ENCODE data around the gene COL1A1.

The COL1A1 gene

DNA sequence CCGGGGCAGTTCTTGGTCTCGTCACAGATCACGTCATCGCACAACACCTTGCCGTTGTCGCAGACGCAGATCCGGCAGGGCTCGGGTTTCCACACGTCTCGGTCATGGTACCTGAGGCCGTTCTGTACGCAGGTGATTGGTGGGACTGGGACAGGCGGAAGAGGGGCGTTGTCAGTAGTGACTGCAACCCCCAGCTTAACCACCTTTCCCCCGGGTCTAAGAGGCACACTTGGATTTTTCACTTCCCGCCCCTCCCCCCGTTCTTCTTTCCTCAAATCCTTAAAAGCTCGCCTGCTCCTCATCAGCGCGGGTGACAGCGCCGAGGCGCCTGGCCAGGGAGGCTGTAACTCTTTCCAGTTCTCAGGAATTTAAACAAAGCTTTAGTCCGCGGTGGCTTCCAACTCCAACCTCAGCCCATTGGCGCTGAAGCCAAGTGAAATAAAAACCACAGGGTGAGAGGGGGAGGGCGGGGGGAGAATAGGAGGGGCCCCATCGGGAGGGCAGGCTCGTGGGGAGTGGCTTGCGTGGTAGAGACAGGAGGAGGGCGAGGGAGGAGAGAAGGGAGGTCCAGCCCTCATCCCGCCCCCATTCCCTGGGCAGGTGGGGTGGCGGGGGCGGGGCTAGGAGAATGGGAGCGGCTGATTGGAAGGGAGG is 1.5 kb downstream of the COL1A1 start:
- peak; percentile 39 for DNase-seq (ENCODE audit: low read depth)

DNA sequence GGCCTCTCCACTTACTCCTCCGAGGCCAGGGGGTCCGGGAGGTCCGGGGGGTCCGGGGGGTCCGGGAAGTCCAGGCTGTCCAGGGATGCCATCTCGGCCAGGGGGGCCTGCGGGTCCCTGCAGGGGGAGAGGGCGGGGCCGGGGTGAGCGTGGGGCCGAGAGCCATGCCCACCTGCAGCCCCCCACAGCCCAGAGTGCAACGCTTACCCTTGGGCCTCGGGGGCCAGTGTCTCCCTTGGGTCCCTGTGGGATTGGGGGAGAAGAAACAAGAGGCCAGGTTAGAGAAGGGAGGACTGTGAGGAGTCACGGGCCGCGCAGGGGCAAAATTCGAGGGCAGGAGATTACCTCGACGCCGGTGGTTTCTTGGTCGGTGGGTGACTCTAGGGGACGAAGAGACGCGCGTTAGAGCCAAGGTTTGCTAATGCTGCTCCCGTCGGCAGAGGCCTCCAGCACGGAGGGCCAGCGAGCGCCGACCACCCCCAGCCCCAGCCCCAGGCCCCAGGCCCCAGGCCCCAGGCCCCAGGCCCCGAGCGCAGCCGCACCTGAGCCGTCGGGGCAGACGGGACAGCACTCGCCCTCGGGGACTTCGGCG is 2.1 kb downstream of the COL1A1 start:
- no peak for DNase-seq (ENCODE audit: low read depth)

DNA sequence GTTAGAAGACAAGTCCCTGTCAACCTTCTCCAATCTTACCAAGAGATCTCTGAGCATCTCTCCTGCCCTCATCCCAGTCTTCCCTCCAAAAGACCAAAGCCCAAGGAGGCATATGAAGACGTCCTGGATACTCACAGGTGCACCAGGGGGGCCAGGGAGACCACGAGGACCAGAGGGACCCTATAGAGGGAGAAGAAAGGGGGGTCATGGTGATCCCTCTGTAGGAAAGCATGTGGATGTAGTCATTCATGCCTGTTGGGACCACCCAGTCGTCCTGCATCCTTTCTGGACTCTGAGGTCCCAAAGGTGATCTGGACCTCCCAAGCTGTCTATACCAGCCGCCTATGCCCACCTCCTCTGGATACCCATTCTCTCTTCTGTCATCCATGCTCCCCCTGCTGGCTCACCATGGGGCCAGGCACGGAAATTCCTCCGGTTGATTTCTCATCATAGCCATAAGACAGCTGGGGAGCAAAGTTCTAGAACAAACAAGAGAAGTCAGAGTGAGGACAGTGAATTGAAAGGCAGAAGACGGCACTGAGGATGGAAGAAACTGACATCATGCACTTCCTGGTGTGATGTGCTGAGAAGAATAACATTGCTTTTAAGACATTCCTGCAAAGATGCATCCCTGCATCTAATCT is 3.3 kb downstream of the COL1A1 start:
- peak; percentile 20 for DNase-seq (ENCODE audit: low read depth)

DNA sequence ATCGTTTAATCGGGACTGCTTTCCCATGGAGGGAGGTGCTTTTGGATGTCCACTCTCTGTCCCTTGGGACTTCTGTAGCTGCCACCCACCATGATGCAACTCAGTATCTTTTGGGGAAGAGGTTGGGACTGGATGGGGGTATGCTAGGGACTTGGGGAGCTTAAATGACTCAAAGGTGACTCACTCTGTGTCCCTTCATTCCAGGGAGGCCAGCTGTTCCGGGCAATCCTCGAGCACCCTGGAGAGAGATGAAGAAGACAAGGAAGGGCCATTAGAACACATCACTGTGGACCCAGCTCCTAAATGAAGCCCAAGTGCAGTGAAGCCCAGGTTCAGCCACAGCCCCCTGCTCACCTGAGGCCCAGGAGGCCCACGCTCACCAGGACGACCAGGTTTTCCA is 4.6 kb downstream of the COL1A1 start:
- no peak for DNase-seq (ENCODE audit: low read depth)

DNA sequence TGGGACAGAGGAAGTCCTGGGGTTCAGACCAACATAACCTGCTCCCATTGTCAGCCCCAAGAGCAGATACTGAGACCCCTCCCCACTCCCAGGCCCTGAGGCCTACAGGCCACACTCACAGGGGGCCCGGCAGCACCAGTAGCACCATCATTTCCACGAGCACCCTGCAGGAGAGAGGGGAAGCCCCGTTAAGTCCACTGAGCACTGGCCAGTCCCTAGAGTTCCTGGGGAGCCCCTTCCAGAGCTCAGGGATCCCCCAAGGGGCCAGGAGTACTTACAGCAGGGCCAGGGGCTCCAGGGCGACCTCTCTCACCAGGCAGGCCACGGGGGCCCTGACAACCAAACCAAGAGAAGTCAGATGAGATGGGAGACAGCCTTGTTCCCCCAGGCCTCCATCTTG is 5.4 kb downstream of the COL1A1 start:
- DNase-seq (ENCODE audit: low read depth): no peak

DNA sequence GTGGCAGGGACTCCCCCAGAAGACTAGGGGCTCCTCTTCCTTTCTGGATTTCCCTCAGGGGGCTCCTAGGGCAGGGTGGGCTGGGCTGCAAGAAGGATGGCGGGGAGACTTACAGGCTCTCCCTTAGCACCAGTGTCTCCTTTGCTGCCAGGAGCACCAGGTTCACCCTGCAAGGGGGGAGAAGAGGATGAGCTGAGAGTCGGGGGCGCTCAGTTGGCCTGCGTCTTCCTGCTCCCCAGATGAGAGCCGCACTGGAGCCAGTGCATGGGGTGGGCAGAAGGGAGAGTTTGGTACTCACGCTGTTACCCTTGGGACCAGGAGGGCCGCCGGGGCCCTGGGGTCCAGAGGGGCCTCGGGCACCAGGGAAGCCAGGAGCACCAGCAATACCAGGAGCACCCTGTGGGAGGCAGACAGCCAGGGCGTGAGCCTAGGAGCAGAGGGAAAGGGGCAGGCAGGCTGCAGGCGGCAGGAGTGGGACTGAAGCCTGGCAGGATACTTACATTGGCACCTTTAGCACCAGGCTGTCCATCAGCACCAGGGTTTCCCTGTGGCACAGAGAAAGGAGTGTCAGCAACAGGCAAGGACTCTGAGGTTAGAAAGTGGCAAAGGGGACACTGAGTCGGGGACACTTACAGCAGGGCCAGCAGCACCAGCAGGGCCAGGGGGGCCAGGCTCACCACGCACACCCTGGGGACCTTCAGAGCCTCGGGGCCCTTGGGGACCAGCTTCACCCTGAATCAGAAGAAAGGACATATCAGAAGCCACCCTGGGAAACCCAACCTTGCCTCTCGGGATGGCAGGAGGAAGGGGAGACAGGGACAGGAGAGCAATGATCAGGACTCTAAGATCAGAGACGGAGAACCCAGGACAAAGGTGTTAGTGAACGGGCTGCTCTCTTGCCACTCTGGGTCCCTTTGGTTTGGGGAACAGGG is 6.2 kb downstream of the COL1A1 start:
- no peak for DNase-seq (ENCODE audit: low read depth)

DNA sequence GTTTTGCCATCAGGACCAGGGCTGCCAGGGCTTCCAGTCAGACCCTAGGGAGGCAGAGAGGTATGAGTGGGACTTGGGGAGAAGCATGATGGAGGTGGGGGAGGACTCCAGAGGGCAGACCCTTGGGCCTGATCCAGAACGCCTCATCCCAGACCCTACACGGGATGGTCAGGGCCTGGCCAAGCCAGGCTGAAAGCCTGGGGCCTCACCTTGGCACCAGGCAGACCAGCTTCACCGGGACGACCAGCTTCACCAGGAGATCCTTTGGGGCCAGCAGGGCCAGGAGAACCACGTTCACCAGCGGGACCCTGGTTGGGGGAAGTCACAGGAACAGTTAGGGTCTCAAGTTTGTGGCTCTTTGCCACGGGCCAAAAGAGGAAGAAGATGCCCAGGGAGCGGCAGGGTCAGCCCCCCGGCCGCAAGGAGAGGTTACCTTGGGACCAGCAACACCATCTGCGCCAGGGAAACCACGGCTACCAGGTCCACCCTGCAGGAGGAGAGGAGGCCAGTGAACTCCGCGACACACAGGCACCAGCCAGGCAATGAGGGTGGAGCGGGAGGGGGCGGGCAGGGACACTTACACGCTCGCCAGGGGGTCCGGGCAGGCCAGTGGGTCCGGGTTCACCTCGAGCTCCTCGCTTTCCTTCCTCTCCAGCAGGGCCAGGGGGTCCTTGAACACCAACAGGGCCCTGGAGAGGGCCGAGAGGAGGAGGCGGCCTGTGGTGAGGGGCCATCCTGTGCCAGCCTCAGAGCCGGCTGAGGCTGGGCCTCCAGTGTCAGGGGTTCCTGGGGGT is 7.1 kb downstream of the COL1A1 start:
- DNase-seq (ENCODE audit: low read depth): no peak

DNA sequence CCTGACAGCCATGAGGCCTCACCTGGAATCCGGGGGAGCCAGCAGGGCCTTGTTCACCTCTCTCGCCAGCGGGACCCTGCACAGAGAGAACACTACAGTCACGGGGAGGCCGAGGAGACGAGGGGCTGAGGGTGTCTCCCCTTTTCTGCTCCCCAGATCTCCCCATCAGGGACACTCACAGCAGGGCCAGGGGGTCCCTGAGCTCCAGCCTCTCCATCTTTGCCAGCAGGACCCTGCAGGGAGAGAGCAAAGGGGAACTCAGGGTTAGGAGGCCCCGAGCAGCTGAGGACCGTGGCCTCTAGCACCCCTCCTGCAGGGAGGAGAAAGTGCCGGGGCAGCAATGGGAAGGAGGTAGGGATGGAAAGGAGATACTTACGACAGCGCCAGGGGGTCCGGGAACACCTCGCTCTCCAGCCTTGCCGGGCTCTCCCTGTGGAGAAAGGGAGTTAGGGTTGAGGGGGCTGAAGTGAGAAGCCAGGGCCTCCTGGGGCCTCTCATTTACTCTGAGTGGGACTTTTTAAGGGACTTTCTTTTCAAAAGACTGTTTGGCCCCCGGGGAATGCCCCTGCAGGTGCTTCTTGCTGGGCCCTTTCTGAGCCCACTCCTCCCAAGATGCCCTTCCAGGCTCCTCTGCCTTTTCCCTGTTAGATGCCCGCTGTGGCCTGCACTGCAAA is 8.7 kb downstream of the COL1A1 start:
- no peak for DNase-seq (ENCODE audit: low read depth)

DNA sequence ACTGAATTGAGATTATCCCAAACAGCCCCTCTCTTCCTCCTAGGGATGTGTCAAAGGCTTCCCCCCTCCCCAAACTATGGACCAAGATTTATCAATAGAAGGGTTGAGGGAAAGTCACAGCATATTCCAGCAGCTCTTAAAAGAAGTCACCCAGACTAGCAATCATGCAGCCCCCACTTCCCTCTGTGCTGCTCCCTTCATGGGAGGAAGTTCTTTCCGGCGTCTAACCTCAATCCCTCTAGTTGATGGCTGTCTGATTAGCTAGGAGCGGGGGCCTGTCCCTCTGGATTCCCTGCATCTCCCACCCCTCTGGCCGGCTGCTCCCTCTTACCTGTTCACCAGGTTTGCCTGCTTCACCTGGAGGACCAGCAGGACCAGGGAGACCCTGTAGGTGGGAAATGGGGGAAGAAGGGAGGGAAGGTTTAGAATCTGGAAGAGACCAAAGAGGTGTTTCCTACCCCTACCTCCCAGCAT is 9.2 kb downstream of the COL1A1 start:
- DNase-seq (ENCODE audit: low read depth): no peak

DNA sequence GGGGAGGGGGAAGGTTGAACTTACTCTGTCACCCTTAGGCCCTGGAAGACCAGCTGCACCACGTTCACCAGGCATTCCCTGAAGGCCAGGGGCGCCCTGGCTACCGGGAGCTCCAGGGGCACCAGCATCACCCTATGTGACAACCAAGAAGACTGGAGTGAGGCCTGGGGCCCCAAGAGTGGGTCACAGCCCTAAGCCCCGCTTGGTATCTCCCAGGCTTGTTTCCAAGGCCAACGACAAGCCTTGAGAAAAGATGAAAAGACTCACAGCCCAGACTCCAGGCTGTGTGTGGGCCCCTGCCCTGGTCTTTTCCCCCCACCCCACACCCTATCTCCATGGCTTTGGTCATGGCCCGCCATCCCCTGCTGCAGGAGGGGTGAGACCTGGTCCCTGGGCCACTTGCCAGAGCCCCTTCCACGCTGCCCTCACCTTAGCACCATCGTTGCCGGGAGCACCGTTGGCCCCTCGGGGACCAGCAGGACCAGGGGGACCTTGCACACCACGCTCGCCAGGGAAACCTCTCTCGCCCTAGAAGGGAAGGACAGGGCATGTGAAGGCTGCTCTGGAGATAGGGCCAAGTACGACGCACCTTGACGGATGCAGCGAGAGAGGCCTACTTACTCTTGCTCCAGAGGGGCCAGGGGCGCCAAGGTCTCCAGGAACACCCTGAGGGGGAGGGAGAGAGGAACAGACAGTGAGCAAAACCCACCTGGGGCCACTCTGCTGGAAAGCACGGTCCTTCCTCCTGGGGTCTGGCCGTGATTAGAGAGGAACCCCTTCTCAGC is 9.9 kb downstream of the COL1A1 start:
- no peak for DNase-seq (ENCODE audit: low read depth)

DNA sequence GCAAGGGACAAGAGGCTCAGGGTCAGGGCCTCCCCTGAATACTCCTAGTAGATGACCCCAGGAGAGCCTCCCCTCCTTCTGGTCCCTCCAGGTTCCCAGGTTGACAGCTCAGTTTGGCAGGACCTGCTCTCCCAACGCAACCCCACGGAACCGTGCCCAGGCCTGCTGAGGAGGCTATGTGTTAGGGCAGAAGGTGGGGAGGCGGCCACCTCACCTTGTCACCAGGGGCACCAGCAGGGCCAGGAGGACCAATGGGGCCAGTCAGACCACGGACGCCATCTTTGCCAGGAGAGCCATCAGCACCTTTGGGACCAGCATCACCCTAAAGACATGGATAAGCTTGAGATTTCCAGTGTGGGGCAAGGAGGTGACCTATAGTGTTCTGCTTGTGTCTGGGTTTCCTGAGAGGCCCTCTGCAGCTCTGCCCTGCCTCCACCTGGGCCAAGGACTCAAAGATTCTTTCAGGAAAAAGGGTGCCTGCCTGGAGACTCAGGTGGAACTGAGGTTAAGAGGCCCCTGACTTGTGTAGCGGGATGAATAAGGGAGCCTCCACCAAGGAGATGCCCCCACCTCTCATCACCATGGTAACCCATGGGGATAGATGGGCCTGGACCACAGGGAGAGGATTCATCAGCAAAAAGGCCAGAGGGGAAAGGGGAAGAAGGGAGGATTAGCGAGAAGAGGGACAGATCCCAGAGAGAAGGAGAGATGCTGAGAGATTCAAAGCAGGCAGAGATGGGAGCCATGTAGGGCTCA is 10.7 kb downstream of the COL1A1 start:
- no peak for DNase-seq (ENCODE audit: low read depth)

DNA sequence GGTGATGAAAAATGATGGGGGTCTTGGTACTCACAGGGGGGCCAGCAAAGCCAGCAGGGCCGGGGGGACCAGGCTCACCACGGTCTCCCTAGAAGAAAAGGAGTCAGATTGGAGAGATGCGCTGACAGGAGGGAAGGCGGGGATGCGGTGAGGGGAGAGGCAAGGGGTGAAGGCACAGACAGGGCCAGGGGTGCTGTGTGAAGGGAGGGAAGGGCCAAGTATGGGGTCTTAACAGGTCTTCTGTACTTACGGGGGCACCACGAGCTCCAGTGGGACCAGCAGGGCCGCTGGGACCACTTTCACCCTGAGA is 11.2 kb downstream of the COL1A1 start:
- DNase-seq (ENCODE audit: low read depth): no peak

DNA sequence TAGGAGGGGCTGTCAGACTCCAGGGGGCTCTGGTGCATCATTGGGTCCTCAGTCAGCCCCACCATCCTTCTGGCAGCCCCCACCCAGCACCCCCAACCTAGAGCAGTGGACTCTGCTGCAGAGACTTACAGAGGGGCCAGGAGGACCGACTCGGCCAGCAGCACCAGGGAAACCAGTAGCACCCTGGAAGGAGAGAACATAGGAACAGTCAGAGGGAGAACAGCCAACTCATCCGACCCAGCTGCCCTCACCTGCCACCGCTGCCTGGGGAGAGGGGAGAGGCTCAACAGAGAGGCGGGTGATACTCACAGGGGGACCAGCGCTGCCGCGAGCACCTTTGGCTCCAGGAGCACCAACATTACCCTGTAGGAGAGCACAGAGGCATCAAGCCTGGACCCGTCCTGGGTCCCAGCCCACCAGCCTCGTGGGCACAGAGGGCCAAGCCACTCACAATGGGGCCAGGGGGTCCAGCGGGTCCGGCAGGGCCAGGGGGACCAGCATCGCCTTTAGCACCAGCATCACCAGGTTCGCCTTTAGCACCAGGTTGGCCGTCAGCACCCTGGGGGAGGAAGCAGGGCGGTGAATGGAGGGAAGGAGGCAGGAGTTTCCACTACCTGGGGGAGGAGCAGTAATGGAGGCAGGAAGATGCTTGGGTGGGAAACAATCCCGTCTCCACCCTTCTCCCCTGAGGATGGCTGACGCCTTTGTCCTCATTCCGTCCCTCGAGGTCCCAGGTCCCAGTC is 11.7 kb downstream of the COL1A1 start:
- DNase-seq (ENCODE audit: low read depth): no peak

DNA sequence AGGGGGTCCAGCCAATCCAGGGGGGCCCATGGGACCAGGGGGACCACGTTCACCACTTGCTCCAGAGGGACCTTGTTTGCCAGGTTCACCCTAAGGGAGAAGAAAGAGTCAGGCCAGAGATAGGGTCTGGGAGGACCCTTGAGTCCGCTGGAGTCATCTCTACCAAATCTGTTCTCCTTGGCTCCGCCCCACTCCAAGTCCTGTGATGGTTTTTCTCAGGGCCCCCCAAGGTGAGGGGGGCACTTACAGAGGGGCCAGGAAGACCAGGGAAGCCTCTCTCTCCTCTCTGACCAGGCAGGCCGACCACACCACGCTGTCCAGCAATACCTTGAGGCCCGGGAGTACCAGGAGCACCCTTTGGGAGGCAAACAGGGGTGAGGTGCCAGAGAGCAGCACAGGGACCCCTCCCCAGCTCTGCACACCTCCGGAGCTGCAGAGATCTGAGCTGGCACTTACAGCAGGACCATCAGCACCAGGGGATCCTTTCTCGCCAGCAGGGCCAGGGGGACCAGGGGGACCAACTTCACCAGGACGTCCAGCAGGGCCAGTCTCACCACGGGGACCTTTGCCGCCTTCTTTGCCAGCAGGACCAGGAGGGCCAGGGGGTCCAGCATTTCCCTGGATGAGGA is 12.4 kb downstream of the COL1A1 start:
- DNase-seq (ENCODE audit: low read depth): no peak

DNA sequence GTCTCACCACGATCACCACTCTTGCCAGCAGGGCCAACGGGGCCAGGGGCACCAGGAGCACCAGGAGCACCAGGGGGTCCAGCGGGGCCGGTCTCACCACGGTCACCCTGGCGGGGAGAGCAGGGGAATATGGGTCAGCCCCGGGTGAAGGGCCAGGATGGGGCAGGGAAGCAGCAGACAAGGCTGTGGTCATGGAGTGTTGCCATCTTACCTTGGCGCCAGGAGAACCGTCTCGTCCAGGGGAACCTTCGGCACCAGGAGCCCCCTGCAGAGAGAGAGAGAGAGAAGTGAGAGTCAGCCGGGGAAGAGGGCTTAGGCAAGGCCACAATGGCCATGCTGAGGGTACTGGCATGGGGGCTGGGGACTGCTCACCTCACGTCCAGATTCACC is 12.9 kb downstream of the COL1A1 start:
- DNase-seq (ENCODE audit: low read depth): no peak

DNA sequence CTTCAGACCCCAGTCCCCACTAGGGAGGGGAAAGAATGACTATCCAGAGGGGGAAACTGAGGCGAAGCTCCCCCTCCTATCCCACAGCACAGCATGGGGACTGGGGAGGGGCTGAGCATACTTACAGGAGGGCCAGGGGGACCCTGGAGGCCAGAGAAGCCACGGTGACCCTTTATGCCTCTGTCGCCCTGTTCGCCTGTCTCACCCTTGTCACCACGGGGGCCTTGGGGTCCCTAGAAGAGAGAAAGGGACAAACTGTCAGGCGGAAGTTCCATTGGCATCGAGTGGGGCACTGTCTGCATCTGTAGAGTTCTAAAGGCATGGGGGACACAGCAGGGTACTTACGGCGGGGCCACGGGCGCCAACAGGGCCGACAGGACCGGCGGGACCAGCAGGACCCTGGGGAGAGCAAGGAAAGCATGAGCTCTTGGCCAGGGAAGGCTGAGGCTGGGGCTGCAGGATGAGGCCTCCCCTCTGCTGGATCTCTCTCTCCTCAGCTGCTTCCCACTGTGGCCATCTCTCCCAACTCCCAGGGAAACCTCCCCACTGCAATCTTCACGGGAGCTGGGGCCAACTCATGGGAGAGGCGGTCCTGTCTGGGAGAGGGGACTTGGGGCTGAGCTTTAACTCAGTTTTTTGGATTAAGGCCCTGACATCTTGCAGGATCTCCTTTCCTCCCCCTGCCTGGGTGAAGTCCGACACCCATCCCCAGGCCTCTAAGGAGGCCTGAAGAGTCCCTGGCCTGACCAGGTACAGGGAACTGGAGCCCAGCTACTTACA is 13.5 kb downstream of the COL1A1 start:
- DNase-seq (ENCODE audit: low read depth): no peak

DNA sequence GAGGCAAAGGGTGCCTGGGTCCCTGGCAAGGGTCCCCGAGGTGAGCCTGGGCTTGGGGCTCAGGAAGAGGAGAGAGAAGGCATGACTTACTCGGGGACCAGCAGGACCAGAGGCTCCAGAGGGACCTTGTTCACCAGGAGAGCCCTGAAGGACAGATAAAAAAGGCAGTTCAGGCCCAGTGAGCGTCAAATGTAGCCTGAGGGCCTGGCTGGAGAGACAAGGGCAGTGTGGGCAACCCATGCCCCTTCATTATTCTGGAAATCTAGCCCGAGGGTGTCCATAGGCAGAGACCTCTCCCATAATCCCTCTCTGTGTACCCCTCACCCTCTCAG is 14.1 kb downstream of the COL1A1 start:
- DNase-seq (ENCODE audit: low read depth): no peak

Measured in activated T-helper 1 cell treated with Interleukin-2 at 50 U/mL for 16 hours (primary cell).